ENCODE data around the gene DCPS. TPM values are rescaled to one million over a fixed set of nuclear protein-coding genes. Genes with fewer than 3 reads are reported as not detected.
"Not testable (repeated sequence)": the region's sequence is repeated elsewhere in the genome, so short reads cannot be mapped to it uniquely, and the experiment has no call there.

Gene DCPS
- polyA plus RNA-seq, 1 of the 3 experiments (the other 2 are of a cell fraction): 48.1 TPM

DNA sequence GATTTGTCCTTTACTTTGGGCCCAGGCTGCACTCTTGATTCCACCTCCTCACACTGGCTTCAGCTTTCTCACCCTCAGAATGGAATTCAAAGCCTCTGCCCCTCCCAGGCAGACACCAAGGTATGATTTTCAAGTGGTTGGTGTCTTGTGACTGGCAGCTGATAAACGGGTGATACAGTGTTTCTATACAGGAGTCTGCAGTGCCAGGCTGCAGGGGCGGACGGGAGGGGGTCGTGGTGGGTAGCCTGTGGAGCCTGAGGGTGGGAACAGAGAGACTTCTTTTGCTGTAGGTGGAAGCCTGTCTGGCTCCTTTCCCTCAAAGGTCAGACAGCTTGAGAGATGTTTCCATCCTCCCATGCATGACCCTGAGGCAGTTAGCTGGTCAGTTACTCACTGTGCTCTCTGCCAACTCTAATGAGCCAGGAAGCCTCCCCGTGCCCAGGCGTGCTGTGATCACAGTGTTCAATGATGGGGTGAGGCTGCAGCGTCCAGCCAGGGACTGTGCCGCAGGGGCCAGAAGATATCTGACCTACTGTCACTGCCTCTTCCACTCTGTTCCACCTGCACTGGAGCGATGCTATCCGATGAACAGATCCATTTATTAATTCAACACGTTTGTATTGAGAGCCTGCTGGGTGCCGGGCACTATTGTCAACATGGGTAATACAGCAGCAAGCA, 69.7 kb downstream of the DCPS start:
- H3K79me2 ChIP-seq (ENCODE audit: insufficient read depth): peaks cover 37% of the 10 kb centered on the region
- peaks cover 0 to 21% of the 10 kb centered on the region in 2 experiments; a peak in 1 of 4 replicates for H3K4me1 ChIP-seq (ENCODE audit: control insufficient read depth in 1 of 2, insufficient read depth in 2 of 2, low read depth in 1 of 2, low read length in 1 of 2)
- CTCF ChIA-PET; H3K27me3 ChIP-seq (ENCODE audit: insufficient read depth); H3K4me2 ChIP-seq; H4K20me1 ChIP-seq (ENCODE audit: insufficient read depth); H3F3A ChIP-seq (replicated peaks; ENCODE audit: insufficient read depth); H3K9me2 ChIP-seq; H3K36me3 ChIP-seq (replicated peaks in 1 of 2; ENCODE audit: control insufficient read depth in 1 of 2, insufficient read depth in 2 of 2, low read length in 1 of 2); H2AFZ ChIP-seq (ENCODE audit: low read depth); H3K9ac ChIP-seq; H3K9me3 ChIP-seq; H3K4me3 ChIP-seq (ENCODE audit: low read depth in 2 of 2, low read length in 1 of 2): not testable (repeated sequence)
- WGBS (ENCODE audit: low lambda C conversion rate): 38% methylated on average over 11 of the region's 12 CpGs
- TF ChIP-seq FOXJ3 (CRISPR knock-in tag; IDR thresholded peaks at IDR 0.05) (0 out of 2 replicates have a peak, but pooled peaks have one; percentile 57), GATA2 (CRISPR knock-in tag; IDR thresholded peaks at IDR 0.05) (peak; percentile 66), EP300 (IDR thresholded peaks at IDR 0.05; ENCODE audit: borderline replicate concordance in 1 of 2, low read depth in 1 of 2, low read length in 1 of 2) (0 out of 4 replicates have a peak, but pooled peaks of 1 of the 2 experiments have one; percentile 52), RAD21 (IDR thresholded peaks at IDR 0.05; ENCODE audit: low read length) (peak; percentile 9; the same call in 1 of the 2 replicates)
- peak overlapping the region in 1 of 2 experiments; percentile 64; a peak in 3 of 4 replicates for H3K27ac ChIP-seq (ENCODE audit: low read depth in 2 of 2, low read length in 1 of 2)
- DNase-seq: peak; percentile 64
- POLR2A ChIA-PET: interaction anchor here (1.2 kb wide), 1 partner anchor 19 kb away, joined by 3 read pairs; no protein-coding TSS in a partner anchor

DNA sequence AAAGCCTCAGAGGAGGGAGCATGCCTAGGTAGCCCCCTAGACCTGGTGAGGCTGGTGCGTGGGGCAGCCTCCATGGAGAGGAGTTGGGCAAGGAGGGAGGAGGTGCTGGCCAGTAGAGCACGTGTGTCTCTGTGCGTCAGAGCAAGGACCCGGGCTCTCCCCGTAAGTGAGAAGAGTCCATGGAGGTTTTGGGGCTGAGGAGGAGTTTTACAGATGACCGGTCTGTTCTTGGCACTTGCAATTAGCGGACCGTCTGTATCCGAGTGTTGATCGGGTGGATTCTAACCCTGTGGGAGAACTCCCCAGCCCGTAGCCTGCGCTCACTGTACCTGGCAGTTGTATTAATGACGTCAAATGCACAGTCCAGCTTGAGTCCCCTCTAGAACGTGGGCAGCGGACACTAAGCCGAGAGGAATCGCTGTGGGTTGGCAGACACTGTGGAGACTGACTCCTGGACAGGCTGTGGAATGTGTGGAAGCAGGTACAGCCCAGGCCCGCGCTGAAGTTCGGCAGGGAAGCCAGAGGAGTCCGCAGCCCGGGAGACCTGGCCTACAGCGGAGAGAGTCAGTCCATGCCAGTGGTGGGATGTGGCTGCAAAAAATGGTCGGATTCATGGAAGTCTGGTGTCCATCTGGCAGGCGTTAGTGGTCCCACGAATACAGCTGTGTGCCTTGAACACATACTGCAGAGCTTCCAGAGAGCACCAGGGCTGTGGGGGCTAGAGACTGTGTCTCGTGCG, 70.9 kb downstream of the DCPS start:
- H3K9ac ChIP-seq; H4K20me1 ChIP-seq (ENCODE audit: insufficient read depth); H3K36me3 ChIP-seq (replicated peaks in 1 of 2; ENCODE audit: control insufficient read depth in 1 of 2, insufficient read depth in 2 of 2, low read length in 1 of 2); POLR2A ChIA-PET; H2AFZ ChIP-seq (ENCODE audit: low read depth); H3K9me3 ChIP-seq; DNase-seq; H3K27ac ChIP-seq (ENCODE audit: low read depth in 2 of 2, low read length in 1 of 2); CTCF ChIA-PET; H3K4me2 ChIP-seq; H3K9me2 ChIP-seq; H3K4me3 ChIP-seq (ENCODE audit: low read depth in 2 of 2, low read length in 1 of 2); H3K27me3 ChIP-seq (ENCODE audit: insufficient read depth); H3F3A ChIP-seq (replicated peaks; ENCODE audit: insufficient read depth): not testable (repeated sequence)
- WGBS (ENCODE audit: low lambda C conversion rate): 97% methylated on average over 18 of the region's 28 CpGs
- H3K4me1 ChIP-seq (ENCODE audit: control insufficient read depth in 1 of 2, insufficient read depth in 2 of 2, low read depth in 1 of 2, low read length in 1 of 2): peaks cover 0 to 19% of the 10 kb centered on the region in 2 experiments; a peak in 1 of 4 replicates
- peaks cover 47% of the 10 kb centered on the region for H3K79me2 ChIP-seq (ENCODE audit: insufficient read depth)

DNA sequence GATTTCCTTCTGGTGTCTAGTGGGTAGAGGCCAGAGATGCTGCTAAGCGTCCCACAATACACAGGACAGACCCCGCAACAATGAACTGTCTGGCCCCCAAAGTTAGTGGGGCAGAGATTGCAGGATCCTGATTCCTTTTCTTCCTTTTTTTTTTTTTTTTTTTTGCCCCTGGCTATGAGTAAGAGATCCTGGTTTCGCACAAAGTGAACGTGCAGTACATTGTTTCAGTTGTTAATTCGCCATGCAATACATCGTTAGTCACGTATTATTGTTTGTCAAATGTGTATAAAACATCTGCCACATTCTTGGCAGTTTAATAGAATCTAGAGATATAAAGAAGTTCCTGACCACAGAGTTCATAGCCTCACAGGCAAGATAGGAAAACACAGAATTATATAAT, 71.9 kb downstream of the DCPS start:
- Histone ChIP-seq H4K20me1 (ENCODE audit: insufficient read depth) (no peaks in the 10 kb centered on the region; the same call in 1 of the 2 replicates), H3K79me2 (ENCODE audit: insufficient read depth) (peaks cover 46% of the 10 kb centered on the region), H2AFZ (ENCODE audit: low read depth) (no peak overlapping the region), H3K9me3 (no peaks in the 10 kb centered on the region), H3K9ac (no peak overlapping the region), H3K27me3 (ENCODE audit: insufficient read depth) (no peaks in the 10 kb centered on the region), H3K4me1 (ENCODE audit: control insufficient read depth in 1 of 2, insufficient read depth in 2 of 2, low read depth in 1 of 2, low read length in 1 of 2) (peaks cover 0 to 19% of the 10 kb centered on the region in 2 experiments; a peak in 1 of 4 replicates), H3K36me3 (replicated peaks in 1 of 2; ENCODE audit: control insufficient read depth in 1 of 2, insufficient read depth in 2 of 2, low read length in 1 of 2) (no peaks in the 10 kb centered on the region), H3K9me2 (no peaks in the 10 kb centered on the region), H3K4me3 (ENCODE audit: low read depth in 2 of 2, low read length in 1 of 2) (no peak overlapping the region), H3K4me2 (no peak overlapping the region), H3F3A (replicated peaks; ENCODE audit: insufficient read depth) (no peaks in the 10 kb centered on the region), H3K27ac (ENCODE audit: low read depth in 2 of 2, low read length in 1 of 2) (no peak overlapping the region)
- POLR2A ChIA-PET: no interaction called here
- 94% methylated on average over 7 of the region's 7 CpGs for WGBS (ENCODE audit: low lambda C conversion rate)
- CTCF ChIA-PET: no interaction called here
- no peak for DNase-seq
- TF ChIP-seq, protein P1, sequence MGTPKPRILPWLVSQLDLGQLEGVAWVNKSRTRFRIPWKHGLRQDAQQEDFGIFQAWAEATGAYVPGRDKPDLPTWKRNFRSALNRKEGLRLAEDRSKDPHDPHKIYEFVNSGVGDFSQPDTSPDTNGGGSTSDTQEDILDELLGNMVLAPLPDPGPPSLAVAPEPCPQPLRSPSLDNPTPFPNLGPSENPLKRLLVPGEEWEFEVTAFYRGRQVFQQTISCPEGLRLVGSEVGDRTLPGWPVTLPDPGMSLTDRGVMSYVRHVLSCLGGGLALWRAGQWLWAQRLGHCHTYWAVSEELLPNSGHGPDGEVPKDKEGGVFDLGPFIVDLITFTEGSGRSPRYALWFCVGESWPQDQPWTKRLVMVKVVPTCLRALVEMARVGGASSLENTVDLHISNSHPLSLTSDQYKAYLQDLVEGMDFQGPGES (IDR thresholded peaks at IDR 0.05; ENCODE audit: low read depth, low read length): no peak
- TF ChIP-seq NFIC (IDR thresholded peaks at IDR 0.05; ENCODE audit: borderline replicate concordance) (no peak), ELF1 (IDR thresholded peaks at IDR 0.05) (no peak), TEAD4 (IDR thresholded peaks at IDR 0.05; ENCODE audit: borderline replicate concordance, insufficient read depth) (no peak), TAF1 (IDR thresholded peaks at IDR 0.05; ENCODE audit: borderline replicate concordance, low read depth, low read length) (no peak), YY1 (IDR thresholded peaks at IDR 0.05; ENCODE audit: low read depth) (no peak), NRF1 (IDR thresholded peaks at IDR 0.05; ENCODE audit: low read depth, low read length) (no peak)
- TF ChIP-seq, protein P2, sequence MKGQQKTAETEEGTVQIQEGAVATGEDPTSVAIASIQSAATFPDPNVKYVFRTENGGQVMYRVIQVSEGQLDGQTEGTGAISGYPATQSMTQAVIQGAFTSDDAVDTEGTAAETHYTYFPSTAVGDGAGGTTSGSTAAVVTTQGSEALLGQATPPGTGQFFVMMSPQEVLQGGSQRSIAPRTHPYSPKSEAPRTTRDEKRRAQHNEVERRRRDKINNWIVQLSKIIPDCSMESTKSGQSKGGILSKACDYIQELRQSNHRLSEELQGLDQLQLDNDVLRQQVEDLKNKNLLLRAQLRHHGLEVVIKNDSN (IDR thresholded peaks at IDR 0.05; ENCODE audit: borderline replicate concordance, low read depth): no peak
- TF ChIP-seq, protein P3, sequence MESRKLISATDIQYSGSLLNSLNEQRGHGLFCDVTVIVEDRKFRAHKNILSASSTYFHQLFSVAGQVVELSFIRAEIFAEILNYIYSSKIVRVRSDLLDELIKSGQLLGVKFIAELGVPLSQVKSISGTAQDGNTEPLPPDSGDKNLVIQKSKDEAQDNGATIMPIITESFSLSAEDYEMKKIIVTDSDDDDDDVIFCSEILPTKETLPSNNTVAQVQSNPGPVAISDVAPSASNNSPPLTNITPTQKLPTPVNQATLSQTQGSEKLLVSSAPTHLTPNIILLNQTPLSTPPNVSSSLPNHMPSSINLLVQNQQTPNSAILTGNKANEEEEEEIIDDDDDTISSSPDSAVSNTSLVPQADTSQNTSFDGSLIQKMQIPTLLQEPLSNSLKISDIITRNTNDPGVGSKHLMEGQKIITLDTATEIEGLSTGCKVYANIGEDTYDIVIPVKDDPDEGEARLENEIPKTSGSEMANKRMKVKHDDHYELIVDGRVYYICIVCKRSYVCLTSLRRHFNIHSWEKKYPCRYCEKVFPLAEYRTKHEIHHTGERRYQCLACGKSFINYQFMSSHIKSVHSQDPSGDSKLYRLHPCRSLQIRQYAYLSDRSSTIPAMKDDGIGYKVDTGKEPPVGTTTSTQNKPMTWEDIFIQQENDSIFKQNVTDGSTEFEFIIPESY (IDR thresholded peaks at IDR 0.05; ENCODE audit: borderline replicate concordance, low read depth): no peak

Measured in SK-N-SH (cell line).